ENCODE measurements around the gene SHCBP1. TPM values are rescaled to one million over a fixed set of nuclear protein-coding genes. Genes with fewer than 3 reads are reported as not detected.

The SHCBP1 gene
- polyA plus RNA-seq, 1 donor = 4.7 TPM

DNA sequence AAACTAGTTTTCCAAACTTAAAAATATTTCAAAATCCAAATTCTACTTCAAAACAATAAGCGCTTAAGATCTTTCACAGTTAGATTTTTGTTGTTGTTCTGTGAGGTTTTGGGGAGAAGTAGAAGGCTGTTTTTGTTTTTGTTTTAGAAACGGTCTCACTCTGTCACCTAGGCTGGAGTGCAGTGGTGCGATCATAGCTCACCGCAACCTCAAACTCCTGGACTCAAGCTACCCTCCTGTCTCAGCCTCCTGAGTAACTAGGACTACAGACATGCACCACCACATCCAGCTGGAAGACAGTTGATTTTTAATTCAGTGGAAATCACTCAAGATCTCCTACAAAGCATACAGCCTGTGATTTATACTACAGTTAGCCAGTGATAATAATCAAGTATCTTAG is 2.7 kb downstream of the SHCBP1 start:
- H3K4me1 ChIP-seq (ENCODE audit: control insufficient read depth, insufficient read depth, low read length) = no peaks in the 10 kb centered on the region
- no peak overlapping the region for H3K4me3 ChIP-seq (ENCODE audit: low read length)
- no CpG with 5 or more reads among the region's 4 CpGs for WGBS (ENCODE audit: insufficient coverage, low lambda C conversion rate)
- no peaks in the 10 kb centered on the region for H3K9me3 ChIP-seq (ENCODE audit: control insufficient read depth, low read depth, low read length)
- DNase-seq = no peak
- H3K27me3 ChIP-seq (ENCODE audit: control insufficient read depth, insufficient read depth, low read length) = no peaks in the 10 kb centered on the region
- no peaks in the 10 kb centered on the region for H3K36me3 ChIP-seq (ENCODE audit: control insufficient read depth, insufficient read depth, low read length)
- H3K27ac ChIP-seq (ENCODE audit: low read length) = no peak overlapping the region

DNA sequence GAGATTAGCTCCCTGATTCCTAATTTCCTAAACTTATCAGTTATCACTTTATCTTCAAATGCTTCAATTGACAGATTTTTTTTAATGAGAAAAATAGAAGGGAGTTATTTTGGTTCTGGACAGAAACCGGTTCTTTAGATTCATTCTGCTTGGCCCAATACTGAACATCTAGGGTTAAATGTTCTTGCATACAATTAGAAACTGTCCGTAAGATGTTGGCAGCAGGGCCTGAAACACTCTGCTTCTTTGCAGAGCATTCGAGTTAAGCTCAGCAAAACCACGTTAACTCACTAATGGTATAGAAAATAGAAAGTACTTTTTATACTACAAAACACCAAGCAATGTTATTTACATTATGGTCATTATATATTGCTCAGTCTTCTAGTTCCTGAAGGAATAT is 7.2 kb downstream of the SHCBP1 start:
- Histone ChIP-seq H3K27me3 (ENCODE audit: control insufficient read depth, insufficient read depth, low read length) (no peaks in the 10 kb centered on the region), H3K4me3 (ENCODE audit: low read length) (no peak overlapping the region)

DNA sequence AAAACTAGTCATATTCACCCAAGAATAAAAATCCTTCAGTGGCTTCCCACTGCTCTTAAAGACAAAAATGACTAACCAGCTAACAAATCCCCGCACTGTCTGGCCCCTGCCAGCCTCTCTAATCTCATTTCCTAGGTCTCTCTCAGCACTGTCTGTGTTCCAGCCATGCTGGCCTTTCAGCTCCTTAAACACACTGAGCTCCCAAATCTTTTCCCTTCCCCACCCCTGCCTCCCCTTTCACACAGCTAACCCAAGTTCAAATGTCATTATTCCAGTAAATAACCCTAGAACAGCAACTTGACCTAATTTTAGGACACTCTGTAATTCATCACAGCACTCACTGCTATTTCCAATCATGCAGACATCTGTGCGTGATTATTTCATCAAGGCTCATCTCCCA is 7.8 kb downstream of the SHCBP1 start:
- no CpG with 5 or more reads among the region's 2 CpGs for WGBS (ENCODE audit: insufficient coverage, low lambda C conversion rate)
- DNase-seq = no peak
- Histone ChIP-seq H3K4me1 (ENCODE audit: control insufficient read depth, insufficient read depth, low read length) (no peaks in the 10 kb centered on the region), H3K27me3 (ENCODE audit: control insufficient read depth, insufficient read depth, low read length) (no peaks in the 10 kb centered on the region), H3K4me3 (ENCODE audit: low read length) (no peak overlapping the region), H3K36me3 (ENCODE audit: control insufficient read depth, insufficient read depth, low read length) (peaks cover 3% of the 10 kb centered on the region), H3K9me3 (ENCODE audit: control insufficient read depth, low read depth, low read length) (no peaks in the 10 kb centered on the region), H3K27ac (ENCODE audit: low read length) (no peak overlapping the region)

More for the DNA sequence above, 7.2 kb downstream of the SHCBP1 start:
- Histone ChIP-seq H3K27ac (ENCODE audit: low read length) (no peak overlapping the region), H3K4me1 (ENCODE audit: control insufficient read depth, insufficient read depth, low read length) (no peaks in the 10 kb centered on the region), H3K9me3 (ENCODE audit: control insufficient read depth, low read depth, low read length) (no peaks in the 10 kb centered on the region), H3K36me3 (ENCODE audit: control insufficient read depth, insufficient read depth, low read length) (peaks cover 3% of the 10 kb centered on the region)
- DNase-seq = no peak
- no CpG with 5 or more reads among the region's 4 CpGs for WGBS (ENCODE audit: insufficient coverage, low lambda C conversion rate)

DNA sequence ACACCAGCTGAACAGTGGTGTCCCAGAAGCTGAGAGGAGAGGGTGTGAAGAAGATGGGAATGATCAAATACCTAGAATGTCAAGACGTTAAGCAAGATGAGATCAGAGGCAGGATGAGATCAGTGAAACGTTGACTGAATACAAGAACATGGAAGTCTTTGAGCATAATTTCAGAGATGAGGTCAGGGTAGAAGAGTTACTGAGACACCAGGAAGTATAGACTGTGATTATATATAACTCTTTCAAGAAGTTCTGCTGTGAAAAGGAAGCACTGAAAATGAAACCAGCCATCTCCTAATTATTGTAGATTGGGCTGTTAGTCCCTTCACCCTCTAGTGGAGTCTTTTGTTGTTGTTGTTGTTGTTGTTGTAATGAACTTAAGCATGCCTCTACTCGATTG is 9.1 kb downstream of the SHCBP1 start:
- Histone ChIP-seq H3K27ac (ENCODE audit: low read length) (no peak overlapping the region), H3K36me3 (ENCODE audit: control insufficient read depth, insufficient read depth, low read length) (peaks cover 3% of the 10 kb centered on the region), H3K4me1 (ENCODE audit: control insufficient read depth, insufficient read depth, low read length) (no peaks in the 10 kb centered on the region), H3K9me3 (ENCODE audit: control insufficient read depth, low read depth, low read length) (no peaks in the 10 kb centered on the region), H3K4me3 (ENCODE audit: low read length) (no peak overlapping the region), H3K27me3 (ENCODE audit: control insufficient read depth, insufficient read depth, low read length) (no peaks in the 10 kb centered on the region)
- no peak for DNase-seq
- 75% methylated on average over 2 of the region's 3 CpGs for WGBS (ENCODE audit: insufficient coverage, low lambda C conversion rate)

DNA sequence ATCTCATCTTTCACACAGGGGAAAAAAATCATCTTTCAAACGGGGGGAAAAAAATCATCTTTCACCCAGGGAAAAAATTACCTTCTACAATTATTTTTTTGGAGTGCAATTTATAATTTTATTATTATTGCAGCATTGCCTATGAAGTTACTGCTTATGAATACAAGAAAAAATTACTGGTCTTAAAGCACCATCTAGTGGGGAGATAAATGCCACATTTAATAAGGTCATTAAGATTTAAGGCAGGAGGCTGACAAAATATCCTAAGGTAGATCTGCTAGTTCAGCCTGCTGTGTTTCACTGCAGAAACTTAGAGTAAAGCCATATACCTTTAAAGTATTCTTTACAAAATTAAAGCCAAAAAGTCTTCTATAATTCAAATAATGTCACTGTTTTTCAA is 13.7 kb downstream of the SHCBP1 start:
- Histone ChIP-seq H3K4me1 (ENCODE audit: control insufficient read depth, insufficient read depth, low read length) (no peaks in the 10 kb centered on the region), H3K36me3 (ENCODE audit: control insufficient read depth, insufficient read depth, low read length) (peaks cover 8% of the 10 kb centered on the region)

DNA sequence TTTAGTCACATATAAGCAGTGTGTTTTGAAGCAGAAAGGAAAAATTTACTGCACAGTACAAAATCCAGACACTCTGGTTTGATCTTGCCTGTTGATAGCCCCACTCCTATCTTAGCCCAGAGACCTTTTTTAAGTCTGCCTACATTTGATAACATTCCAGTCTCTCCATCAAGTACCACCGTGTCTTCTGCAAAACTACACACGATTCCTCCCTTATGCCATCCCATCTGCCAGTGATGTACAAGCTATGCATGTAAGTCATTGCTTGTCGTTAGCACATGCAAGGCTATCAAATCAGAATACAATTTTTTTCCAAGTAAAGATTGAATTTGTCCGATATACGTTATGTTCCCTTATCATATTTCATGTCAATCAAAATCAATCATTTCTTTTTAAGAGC is 14.9 kb downstream of the SHCBP1 start:
- Histone ChIP-seq H3K4me1 (ENCODE audit: control insufficient read depth, insufficient read depth, low read length) (no peaks in the 10 kb centered on the region), H3K4me3 (ENCODE audit: low read length) (no peak overlapping the region), H3K27ac (ENCODE audit: low read length) (no peak overlapping the region), H3K9me3 (ENCODE audit: control insufficient read depth, low read depth, low read length) (no peaks in the 10 kb centered on the region), H3K36me3 (ENCODE audit: control insufficient read depth, insufficient read depth, low read length) (peaks cover 8% of the 10 kb centered on the region), H3K27me3 (ENCODE audit: control insufficient read depth, insufficient read depth, low read length) (no peaks in the 10 kb centered on the region)
- no peak for DNase-seq
- 80% methylated on average over 1 of the region's 5 CpGs for WGBS (ENCODE audit: insufficient coverage, low lambda C conversion rate)

More for the DNA sequence above, 13.7 kb downstream of the SHCBP1 start:
- WGBS (ENCODE audit: insufficient coverage, low lambda C conversion rate) = no CpG with 5 or more reads among the region's 1 CpG
- Histone ChIP-seq H3K9me3 (ENCODE audit: control insufficient read depth, low read depth, low read length) (no peaks in the 10 kb centered on the region), H3K27me3 (ENCODE audit: control insufficient read depth, insufficient read depth, low read length) (no peaks in the 10 kb centered on the region), H3K4me3 (ENCODE audit: low read length) (no peak overlapping the region), H3K27ac (ENCODE audit: low read length) (no peak overlapping the region)
- no peak for DNase-seq

DNA sequence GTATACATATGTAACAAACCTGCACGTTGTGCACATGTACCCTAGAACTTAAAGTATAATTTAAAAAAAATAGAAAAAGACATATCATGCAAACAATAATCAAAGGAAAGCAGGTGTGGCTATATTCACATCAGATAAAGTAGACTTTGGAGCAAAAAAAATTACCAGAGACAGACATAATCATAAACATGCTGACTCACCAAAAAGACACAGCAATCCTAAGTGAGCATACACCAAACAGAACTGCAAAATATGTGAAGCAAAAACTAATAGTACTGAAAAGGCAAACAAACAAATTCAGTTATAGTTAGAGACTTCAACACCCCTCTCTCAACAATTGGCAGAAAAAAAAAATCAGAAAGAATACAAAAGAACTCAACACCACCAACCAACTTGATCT is 29.9 kb downstream of the SHCBP1 start:
- no CpG with 5 or more reads among the region's 1 CpG for WGBS (ENCODE audit: insufficient coverage, low lambda C conversion rate)

DNA sequence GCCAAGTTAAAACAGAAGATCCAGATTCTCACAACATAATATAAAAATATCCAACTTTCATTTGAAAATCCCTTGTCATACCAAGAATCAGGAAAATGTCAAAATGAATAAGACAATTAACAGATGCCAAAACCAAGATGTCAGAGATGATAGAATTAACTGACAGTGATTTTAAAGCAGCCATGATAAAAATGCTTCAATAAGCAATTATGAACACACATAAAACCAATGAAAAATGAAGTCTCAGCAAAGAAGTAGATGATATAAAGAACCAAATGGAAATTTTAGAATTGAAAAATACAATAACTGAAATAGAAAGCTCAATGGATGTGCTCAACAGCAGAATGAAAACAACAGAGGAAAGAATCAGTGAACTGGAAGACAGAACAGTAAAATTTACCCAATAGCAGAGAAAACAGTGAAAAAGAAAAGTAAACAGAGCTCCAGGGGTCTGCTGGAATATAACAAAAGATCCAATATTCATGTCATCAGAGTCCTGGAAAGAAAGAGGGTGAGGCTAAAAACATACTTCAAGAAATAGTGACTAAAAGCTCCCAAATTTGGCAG is 35.1 kb downstream of the SHCBP1 start:
- H3K27me3 ChIP-seq (ENCODE audit: control insufficient read depth, insufficient read depth, low read length) = no peaks in the 10 kb centered on the region
- no peak overlapping the region for H3K27ac ChIP-seq (ENCODE audit: low read length)
- H3K36me3 ChIP-seq (ENCODE audit: control insufficient read depth, insufficient read depth, low read length) = peaks cover 5% of the 10 kb centered on the region
- no peaks in the 10 kb centered on the region for H3K9me3 ChIP-seq (ENCODE audit: control insufficient read depth, low read depth, low read length)
- H3K4me3 ChIP-seq (ENCODE audit: low read length) = no peak overlapping the region
- no peak for DNase-seq
- H3K4me1 ChIP-seq (ENCODE audit: control insufficient read depth, insufficient read depth, low read length) = no peaks in the 10 kb centered on the region

More for the DNA sequence above, 29.9 kb downstream of the SHCBP1 start:
- Histone ChIP-seq H3K36me3 (ENCODE audit: control insufficient read depth, insufficient read depth, low read length) (no peaks in the 10 kb centered on the region), H3K4me1 (ENCODE audit: control insufficient read depth, insufficient read depth, low read length) (no peaks in the 10 kb centered on the region), H3K9me3 (ENCODE audit: control insufficient read depth, low read depth, low read length) (no peaks in the 10 kb centered on the region), H3K27me3 (ENCODE audit: control insufficient read depth, insufficient read depth, low read length) (no peaks in the 10 kb centered on the region), H3K4me3 (ENCODE audit: low read length) (no peak overlapping the region), H3K27ac (ENCODE audit: low read length) (no peak overlapping the region)
- DNase-seq = no peak

DNA sequence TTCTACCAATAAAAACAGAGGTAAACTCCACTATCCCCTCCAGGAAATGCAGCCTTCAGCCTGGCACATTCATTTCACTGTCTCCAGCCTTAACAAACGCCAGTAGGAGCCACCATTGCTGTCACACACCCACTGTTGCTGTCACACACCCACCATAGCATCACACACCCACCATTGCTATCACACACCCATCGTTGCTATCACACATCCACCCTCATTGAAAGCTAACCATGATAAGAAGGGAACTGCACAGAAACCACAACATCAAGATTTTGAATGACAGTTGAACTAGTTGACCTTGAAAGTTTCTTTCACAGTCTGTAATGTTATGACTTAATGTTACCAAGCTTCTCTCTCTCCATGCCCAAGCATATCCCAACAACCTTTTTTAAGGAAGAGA is 38.1 kb downstream of the SHCBP1 start:
- Histone ChIP-seq H3K36me3 (ENCODE audit: control insufficient read depth, insufficient read depth, low read length) (peaks cover 5% of the 10 kb centered on the region), H3K4me3 (ENCODE audit: low read length) (no peak overlapping the region), H3K27me3 (ENCODE audit: control insufficient read depth, insufficient read depth, low read length) (no peaks in the 10 kb centered on the region), H3K4me1 (ENCODE audit: control insufficient read depth, insufficient read depth, low read length) (no peaks in the 10 kb centered on the region), H3K27ac (ENCODE audit: low read length) (no peak overlapping the region), H3K9me3 (ENCODE audit: control insufficient read depth, low read depth, low read length) (no peaks in the 10 kb centered on the region)
- no peak for DNase-seq
- WGBS (ENCODE audit: insufficient coverage, low lambda C conversion rate) = no CpG with 5 or more reads among the region's 2 CpGs

DNA sequence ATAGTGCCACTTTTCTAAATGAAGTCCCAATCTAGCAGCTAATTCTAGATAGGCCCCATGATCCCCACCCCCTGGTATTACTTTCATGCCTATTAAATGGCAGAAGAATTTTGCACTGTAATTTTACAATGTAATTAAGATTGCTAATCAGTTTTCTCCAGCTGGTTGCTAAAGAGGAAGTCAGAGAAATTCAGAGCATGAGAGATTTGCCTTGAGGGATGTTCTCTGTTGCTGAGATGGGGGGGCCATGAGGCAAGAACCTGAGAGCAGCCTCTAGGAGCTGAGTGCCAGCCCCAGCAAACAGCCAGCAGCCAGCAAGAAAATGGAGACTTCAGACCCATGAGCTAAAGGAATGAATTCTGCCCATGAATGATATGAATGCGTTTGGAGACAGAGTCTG is 38.9 kb downstream of the SHCBP1 start:
- WGBS (ENCODE audit: insufficient coverage, low lambda C conversion rate) = no CpG with 5 or more reads among the region's 1 CpG
- H3K4me1 ChIP-seq (ENCODE audit: control insufficient read depth, insufficient read depth, low read length) = no peaks in the 10 kb centered on the region
- no peak overlapping the region for H3K27ac ChIP-seq (ENCODE audit: low read length)
- no peaks in the 10 kb centered on the region for H3K27me3 ChIP-seq (ENCODE audit: control insufficient read depth, insufficient read depth, low read length)
- no peak overlapping the region for H3K4me3 ChIP-seq (ENCODE audit: low read length)
- DNase-seq = no peak
- H3K36me3 ChIP-seq (ENCODE audit: control insufficient read depth, insufficient read depth, low read length) = peaks cover 5% of the 10 kb centered on the region
- H3K9me3 ChIP-seq (ENCODE audit: control insufficient read depth, low read depth, low read length) = no peaks in the 10 kb centered on the region

DNA sequence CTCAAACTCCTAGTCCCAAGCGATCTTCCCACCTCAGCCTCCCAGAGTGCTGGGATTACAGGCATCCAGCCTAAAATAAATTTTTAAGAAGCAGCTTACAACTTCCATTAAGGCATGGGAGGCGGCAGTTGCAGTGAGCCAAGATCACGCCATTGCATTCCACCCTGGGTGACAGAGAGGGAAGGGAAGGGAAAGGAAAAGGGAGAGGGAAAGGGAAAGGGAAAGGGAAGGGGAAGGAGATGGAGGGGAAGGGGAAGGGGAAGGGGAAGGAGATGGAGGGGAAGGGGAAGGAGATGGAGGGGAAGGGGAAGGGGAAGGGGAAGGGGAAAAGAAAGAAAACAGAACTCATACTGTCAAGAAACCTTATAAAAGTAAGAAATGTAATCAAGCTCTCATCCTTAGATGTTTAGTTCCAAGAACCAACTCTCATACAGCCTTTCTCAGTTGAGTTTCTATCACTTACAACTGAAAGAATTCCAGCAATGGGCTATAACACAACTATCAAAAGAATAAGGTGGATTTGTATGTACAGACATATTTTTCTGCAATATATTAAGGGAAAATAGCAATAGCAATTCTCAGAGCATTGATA is 43.1 kb downstream of the SHCBP1 start:
- WGBS (ENCODE audit: insufficient coverage, low lambda C conversion rate) = no CpG with 5 or more reads among the region's 3 CpGs
- Histone ChIP-seq H3K27ac (ENCODE audit: low read length) (no peak overlapping the region), H3K4me1 (ENCODE audit: control insufficient read depth, insufficient read depth, low read length) (no peaks in the 10 kb centered on the region), H3K36me3 (ENCODE audit: control insufficient read depth, insufficient read depth, low read length) (peaks cover 3% of the 10 kb centered on the region), H3K27me3 (ENCODE audit: control insufficient read depth, insufficient read depth, low read length) (no peaks in the 10 kb centered on the region), H3K4me3 (ENCODE audit: low read length) (no peak overlapping the region), H3K9me3 (ENCODE audit: control insufficient read depth, low read depth, low read length) (no peaks in the 10 kb centered on the region)
- no peak for DNase-seq
